ENCODE data around the gene ABCC4. TPM values are rescaled to one million over a fixed set of nuclear protein-coding genes. Genes with fewer than 3 reads are reported as not detected.

ABCC4 gene
- total and polyA plus RNA-seq, 9 of the 15 experiments (the other 6 are each of a cell fraction or from before 2014, with no cell fraction given), result 9.4 to 46.1 (median 25.4) TPM

DNA sequence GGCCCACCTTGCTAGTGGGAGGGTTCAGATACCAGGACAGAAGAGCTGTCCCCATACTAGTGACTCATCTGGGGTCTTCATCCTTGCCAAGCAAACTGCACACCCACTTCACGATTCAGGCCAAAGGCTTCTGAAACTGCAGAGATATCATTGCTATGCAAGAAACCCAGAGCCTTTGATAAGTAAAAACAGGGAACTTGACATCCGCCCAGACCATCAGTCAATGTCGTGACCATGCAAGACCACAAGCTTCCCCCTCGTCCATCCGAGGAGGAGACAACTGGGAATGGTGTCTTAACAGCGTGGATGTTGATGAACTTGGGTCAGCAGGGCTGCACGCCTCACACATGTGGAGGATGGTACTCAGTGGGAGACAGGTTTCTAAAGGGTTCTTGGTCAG, 58.0 kb downstream of the ABCC4 start (continued):
- no peak for TF ChIP-seq POLR3G (IDR thresholded peaks at IDR 0.05; ENCODE audit: extremely low read depth, insufficient read length, insufficient replicate concordance)
- TF ChIP-seq BCOR (IDR thresholded peaks at IDR 0.05), result no peak
- TF ChIP-seq ZBED1 (IDR thresholded peaks at IDR 0.05), result peak; percentile 77; the same call in 1 of the 2 replicates
- no peak for TF ChIP-seq CBX8 (IDR thresholded peaks at IDR 0.05; ENCODE audit: borderline replicate concordance, extremely low read depth, low read depth, low read length, poor library complexity, severe bottlenecking)
- no peak for TF ChIP-seq AFF4 (CRISPR knock-in tag; IDR thresholded peaks at IDR 0.05)
- no peak for TF ChIP-seq CUX1 (CRISPR knock-in tag; IDR thresholded peaks at IDR 0.05)
- TF ChIP-seq, protein P1, sequence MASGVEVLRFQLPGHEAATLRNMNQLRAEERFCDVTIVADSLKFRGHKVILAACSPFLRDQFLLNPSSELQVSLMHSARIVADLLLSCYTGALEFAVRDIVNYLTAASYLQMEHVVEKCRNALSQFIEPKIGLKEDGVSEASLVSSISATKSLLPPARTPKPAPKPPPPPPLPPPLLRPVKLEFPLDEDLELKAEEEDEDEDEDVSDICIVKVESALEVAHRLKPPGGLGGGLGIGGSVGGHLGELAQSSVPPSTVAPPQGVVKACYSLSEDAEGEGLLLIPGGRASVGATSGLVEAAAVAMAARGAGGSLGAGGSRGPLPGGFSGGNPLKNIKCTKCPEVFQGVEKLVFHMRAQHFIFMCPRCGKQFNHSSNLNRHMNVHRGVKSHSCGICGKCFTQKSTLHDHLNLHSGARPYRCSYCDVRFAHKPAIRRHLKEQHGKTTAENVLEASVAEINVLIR (CRISPR knock-in tag; IDR thresholded peaks at IDR 0.05), result no peak
- no peak for TF ChIP-seq ZFP91 (CRISPR knock-in tag; IDR thresholded peaks at IDR 0.05)
- no peak for TF ChIP-seq ZNF551 (CRISPR knock-in tag; IDR thresholded peaks at IDR 0.05)
- 0 out of 2 replicates have a peak, but pooled peaks have one; percentile 61 for TF ChIP-seq MTA3 (IDR thresholded peaks at IDR 0.05; ENCODE audit: borderline replicate concordance)
- peak; percentile 86 for TF ChIP-seq CBFA2T2 (conservative IDR thresholded peaks at IDR 0.05)
- no peak for TF ChIP-seq PATZ1 (CRISPR knock-in tag; IDR thresholded peaks at IDR 0.05; ENCODE audit: borderline replicate concordance)
- no peak for TF ChIP-seq DNMT1 (IDR thresholded peaks at IDR 0.05)

All from K562 (cell line).